ENCODE data around the gene ARF6.
"Not testable (repeated sequence)": the region's sequence is repeated elsewhere in the genome, so short reads cannot be mapped to it uniquely, and the experiment has no call there.

ARF6 gene

DNA sequence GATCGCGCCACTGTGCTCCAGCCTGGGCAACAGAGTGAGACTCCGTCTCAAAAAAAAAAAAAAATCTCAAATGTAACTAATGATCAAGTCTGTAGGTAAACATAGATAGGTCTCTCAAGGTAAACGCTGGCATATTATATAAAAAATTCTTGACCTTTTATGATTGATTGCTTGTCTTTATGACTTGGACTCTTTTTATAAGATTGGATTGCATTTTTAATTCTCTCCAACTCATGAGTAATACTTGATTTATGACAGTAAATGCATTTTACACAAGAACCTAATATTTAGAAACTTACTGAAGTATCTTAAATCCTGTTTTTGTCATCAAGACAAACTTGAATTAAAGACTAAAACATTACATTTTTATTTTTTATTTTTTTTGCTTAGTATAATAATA lies 16.1 kb downstream of the ARF6 start:
- DNase-seq = no peak

DNA sequence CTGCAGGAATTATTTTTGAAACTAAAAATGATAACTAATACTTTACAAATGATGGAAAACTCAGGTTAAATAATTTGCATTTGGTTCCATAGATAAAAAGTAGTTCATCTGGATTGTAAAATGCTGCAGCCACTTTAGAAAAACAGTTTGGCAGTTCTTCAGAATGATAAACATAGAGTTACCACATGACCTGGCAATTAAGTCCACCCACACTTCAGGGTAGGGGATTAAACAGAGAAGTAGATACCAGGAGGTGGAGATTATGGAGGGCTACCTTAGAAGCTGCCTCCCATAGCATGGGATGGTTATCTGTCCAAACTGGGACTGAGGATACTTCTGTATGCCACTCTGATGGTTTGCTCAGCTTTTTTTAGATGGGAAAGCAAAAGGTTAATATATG lies 22.2 kb downstream of the ARF6 start:
- DNase-seq = no peak

DNA sequence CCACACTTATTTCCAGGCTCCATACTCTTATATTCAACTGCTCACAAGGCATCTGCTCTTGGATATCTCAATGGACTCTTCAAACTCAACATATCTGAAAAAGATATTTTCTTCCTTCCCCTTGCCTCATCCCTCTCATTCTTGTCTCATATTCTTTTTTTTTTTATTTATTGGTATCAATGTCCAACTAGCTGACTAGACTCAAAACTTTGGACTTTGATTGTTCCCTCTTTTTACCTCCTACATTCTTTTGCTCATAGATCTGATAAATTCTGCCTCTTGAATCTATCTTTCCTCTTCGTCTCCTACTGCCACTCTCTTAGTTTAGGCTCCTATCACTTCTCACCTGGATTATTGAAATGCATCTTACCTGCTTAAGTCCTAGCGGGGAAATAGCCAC lies 25.8 kb downstream of the ARF6 start:
- no peak for DNase-seq

DNA sequence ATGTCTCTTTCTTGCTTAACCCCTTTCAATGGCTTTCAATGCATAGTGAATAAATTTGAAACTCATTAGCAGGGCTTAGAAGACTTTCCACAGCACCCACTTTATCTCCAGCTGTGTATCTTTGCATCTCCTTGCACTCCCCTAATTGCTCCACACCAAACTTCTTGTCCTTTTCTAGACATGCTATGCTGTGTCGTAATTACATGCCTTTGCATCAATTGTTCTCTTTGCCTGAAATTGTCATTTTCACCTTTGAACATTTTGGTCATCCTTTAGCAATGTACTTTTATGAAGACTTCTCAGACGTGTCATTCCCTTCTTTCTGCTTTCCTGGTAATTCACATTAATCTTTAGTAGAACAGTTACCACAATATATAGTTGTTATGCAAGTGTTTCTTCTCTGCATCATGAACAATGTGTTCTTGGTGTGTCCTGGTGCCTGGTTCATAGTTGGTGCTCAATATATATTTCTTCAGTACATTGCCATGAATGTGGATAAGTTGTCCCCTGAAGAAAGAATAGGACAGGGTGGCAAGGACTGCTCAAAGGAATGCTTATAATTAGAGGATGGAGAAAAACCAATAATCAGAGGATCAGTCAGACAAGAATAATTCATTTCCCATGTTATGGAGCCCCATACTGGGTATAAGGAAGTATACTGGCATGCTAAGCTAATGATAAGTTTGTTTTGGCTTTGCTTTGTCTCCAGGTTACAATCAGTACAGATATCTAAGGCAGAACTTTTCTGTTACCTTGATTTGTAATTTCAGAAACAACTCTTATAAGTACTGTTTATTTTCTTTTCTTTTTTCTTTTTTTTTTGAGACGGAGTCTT lies 27.2 kb downstream of the ARF6 start:
- no peak for DNase-seq

DNA sequence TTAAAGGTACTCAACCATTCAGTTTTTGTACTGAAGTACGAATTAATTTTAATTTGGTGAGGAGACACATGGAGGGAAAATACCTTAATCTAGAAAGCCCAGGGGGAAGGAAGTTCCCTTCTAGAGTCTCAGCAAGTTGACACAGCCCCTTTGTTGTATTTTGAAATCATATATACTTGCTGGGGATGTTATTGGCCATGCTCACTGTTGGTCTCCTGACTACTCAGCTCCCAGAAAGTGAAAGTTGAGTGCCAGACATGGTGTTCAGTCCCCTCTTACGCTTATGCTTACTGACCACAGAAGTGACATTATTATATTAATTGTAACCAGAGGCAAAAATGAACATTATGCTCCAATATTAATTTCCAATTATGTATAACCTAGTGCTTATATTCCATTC lies 28.1 kb downstream of the ARF6 start:
- peak; percentile 82 for DNase-seq

DNA sequence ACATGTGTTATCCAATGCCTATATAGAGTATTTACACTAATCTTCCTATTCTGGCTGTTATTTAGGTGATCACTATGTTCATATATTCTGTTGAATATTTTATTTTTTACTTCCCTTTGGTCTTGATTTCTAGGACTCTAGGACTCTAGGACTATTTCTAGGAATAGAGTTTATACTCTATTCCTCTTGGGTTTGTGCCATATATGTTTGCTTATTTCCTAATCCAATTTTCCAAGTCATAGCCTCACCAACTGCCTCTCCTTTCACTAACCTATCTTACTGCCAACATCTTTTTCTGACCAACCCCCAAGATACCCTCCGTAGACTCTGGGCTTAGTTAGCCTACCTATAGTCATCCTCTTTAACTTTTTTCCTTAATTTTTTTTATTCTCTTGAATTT lies 28.5 kb downstream of the ARF6 start:
- DNase-seq = no peak

DNA sequence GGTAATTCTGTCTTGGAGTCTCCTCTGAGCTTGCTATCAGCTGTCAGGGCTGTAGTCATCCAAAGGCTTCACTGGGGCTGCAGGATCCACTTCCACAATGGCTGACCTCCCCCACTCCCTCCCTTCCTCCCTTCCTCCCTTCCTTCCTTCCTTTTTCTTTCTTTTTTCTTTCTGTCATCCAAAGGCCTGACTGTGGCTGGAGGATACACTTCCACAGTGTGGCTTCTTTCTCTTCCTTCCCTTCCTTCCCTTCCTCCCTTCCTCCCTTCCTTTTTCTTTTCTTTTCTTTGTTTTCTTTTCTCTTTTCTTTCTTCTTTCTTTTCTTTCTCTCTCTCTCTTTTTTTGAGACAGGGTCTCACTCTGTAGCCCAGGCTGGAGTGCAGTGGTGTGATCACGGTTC lies 30.6 kb downstream of the ARF6 start:
- no peak for DNase-seq

DNA sequence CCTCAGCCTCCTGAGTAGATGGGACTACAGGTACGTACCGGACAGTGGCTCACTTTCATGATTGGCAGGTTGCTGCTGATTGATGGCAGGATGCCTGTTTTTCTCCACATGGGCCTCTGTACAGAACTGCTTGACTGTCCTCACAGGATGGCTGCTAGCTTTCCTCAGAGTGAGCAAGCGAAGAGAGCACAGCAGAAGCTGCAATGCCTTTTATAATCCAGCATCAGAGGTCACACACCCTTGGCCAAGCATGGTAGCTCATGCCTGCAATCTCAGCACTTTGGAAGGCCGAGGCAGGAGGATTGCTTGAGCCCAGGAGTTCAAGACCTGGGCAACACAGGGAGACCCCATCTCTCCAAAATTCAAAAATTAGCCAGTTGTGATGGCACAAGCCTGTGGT lies 31.0 kb downstream of the ARF6 start:
- DNase-seq = no peak

DNA sequence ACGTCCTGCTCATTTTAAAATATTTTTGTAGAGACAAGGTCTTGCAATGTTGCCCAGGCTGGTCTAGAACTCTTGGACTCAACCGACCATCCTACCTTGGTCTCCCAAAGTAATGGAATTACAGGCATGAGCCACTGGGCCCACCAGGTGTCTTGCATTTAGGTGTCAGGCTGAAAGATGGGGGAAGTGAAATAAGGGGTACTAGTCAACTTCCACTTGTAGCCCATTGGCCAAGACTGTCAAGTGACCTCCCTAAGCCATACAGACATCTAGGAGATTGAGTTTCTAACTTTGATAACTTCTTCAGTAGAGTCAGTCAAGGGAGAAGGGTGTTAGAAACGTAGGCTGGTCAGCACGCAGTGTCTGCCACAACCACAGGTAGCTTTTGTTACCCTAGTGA lies 32.0 kb downstream of the ARF6 start:
- DNase-seq = no peak

DNA sequence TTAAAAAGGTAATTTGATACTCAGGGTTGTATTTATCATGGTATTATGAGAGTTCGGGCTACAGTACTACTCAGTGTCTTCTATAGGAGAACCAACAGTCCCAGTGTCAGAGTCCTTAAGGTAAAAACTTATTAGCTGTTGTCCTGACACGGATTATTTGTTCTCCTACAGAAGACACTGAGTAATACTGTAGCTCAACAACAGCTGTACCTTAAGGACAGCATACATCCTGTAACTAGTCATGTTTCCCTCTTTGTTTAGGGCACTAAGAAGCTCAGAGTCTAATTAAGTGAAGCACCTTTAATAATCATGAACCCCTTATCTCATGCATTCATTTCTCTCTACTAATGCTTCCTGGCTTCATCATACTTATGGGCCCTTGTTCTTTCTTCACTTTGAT lies 33.9 kb downstream of the ARF6 start:
- no peak for DNase-seq

DNA sequence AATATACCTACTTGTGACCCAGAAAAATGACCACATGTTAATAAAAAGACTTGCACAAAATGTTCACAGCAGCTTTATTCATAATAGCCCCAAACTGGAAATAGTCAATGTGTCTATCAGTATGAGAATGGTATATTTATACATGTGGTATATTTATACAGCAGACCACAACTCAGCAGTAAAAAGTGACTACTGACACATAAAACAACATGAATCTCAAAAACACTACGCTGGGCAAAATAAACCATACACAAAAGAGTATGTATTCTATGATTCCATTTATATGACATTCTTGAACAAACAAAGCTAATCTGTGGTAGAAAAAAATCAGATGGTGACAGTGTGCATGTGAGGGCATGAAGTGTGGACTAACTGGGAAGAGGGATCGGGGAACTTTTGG lies 35.1 kb downstream of the ARF6 start:
- DNase-seq = no peak

DNA sequence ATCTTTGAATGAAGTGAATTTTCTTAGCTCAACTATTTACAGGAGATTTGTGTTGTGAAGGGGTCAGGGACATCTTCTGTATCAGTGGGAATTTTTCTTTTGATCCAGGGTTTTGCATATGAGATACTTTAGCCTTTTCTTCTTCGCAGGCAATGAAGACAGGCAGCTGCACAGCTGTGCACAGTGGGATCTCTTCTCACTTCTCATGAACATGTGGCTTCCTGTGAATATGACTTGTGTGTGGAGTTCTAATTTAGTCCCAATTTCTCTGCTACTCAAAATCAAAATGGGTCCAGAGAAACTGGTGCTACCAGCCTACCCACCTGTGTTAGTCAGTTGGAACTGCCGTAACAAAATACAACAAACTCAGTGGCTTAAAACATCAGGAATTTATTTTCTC lies 37.8 kb downstream of the ARF6 start:
- no peak for DNase-seq

DNA sequence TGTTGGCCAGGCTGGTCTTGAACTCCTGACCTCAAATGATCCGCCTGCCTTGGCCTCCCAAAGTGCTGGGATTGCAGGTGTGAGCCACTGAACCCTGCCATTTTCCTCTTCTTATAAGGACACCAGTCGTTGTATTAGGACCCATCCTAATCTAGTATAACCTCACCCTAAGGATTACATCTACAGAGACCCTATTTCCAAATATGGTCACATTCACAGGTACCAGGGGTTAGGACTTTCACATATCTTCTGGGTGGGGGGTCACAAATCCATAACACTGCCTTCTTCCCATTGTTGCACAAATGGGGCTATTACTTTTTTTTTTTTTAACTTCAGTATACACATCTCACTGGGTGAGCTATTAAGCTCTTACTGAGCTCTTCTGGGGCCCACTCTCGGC lies 38.6 kb downstream of the ARF6 start:
- DNase-seq = no peak

DNA sequence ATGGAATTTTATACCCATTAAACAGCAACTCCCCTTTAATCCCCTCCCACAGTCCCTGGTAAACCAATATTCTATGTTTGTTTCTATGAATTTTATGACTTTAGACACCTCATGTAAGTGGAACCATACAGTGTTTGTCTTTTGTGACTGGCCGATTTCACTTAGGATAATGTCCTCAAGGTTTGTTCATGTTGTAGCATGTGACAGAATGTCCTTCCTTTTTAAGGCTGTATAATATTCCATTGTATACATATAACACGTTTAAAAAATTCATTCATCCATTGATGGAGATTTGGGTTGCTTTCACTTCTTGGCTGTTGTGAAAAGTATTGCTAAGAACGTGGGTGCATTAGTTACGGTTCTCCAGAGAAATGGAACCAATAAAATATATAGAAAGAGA lies 40.2 kb downstream of the ARF6 start:
- no peak for DNase-seq

DNA sequence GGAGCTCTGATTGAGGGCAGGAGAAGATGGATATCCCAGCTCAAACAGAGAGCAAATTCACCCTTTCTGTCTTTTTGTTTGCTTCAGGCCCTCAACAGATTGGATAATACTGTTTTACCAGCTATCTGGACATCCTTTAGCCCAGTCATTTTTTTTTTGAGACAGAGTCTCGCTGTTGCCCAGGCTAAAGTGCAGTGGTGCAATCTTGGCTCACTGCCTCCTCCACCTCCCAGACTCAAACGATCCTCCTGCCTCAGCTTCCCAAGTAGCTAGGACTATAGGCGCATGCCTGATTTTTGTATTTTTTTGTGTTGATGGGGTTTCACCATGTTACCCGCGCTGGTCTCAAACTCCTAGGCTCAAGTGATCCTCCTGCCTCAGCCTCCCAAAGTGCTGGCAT lies 40.8 kb downstream of the ARF6 start:
- no peak for DNase-seq

DNA sequence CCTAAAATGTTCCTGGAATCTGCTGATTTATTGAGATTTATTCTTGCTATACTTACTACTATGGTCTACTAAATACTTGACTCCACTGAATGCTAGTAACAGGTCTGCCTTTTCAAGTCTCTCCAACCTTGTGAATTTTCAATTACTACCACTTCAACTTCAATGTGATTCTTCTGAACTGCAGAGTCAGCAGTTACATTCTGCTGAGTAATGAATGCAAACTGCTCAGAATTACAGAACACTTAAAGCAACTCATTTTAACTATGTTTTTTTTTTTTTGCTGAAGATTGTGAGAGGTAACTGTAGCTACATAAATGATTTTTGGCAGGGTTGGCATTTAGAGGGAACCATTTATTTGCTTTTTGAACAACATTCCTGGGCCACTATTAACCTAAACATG lies 41.8 kb downstream of the ARF6 start:
- DNase-seq = no peak

DNA sequence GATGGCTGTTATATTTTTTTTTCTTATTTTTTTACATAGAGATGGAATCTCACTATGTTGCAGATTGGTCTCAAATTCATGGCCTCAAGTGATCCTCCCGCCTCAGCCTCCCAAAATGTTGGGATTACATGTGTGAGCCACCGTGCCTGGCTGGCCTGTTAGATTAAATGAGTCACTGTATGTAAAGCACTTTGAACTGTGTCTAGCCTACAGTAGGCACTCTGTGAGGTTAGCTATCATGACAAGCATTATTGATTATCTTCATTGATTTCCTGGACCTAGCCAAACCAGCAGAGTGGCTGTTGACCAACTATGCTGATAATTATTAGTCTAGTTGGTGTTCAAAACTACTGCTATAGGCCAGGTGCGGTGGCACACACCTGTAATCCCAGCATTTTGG lies 42.6 kb downstream of the ARF6 start:
- DNase-seq = no peak

DNA sequence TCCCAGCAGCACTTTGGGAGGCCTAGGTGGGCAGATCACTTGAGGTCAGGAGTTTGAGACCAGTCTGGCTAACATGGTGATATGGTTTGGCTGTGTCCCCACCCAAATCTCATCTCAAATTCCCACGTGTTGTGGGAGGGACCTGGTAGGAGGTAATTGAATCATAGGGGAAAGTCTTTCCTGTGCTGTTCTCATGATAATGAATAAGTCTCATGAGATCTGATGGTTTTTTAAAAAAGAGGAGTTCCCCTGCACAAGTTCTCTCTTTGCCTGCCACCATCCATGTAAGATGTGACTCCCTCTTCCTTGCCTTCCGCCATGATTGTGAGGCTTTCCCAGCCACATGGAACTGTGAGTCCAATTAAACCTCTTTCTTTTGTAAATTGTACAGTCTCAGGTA lies 43.4 kb downstream of the ARF6 start:
- not testable (repeated sequence) for DNase-seq

DNA sequence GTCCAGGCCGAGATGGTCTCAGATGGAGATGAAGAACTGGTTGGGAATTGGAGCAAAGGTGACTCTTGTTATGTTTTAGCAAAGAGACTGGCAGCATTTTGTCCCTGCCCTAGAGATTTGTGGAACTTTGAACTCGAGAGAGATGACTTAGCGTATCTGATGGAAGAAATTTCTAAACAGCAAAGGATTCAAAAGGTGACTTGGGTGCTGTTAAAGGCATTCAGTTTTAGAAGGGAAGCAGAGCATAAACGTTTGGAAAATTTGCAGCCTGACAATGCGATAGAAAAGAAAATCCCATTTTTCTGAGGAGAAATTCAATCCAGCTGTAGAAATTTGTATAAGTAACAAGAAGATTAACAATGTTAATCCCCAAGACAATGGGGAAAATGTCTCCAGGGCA lies 44.0 kb downstream of the ARF6 start:
- DNase-seq = not testable (repeated sequence)

DNA sequence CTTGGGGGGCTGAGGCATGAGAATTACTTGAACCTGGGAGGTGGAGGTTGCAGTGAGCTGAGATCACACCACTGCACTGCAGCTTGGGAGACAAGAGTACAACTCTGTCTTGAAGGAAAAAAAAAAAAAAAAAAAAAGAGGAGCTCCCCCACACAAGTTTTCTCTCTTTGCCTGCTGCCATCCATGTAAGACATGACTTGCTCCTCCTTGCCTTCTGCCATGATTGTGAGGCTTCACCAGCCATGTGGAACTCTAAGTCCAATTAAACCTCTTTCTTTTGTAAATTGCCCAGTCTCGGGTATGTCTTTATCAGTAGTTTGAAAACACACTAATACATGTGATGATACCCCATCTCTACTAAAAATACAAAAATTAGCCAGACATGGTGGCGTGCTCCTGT lies 46.3 kb downstream of the ARF6 start:
- not testable (repeated sequence) for DNase-seq

DNA sequence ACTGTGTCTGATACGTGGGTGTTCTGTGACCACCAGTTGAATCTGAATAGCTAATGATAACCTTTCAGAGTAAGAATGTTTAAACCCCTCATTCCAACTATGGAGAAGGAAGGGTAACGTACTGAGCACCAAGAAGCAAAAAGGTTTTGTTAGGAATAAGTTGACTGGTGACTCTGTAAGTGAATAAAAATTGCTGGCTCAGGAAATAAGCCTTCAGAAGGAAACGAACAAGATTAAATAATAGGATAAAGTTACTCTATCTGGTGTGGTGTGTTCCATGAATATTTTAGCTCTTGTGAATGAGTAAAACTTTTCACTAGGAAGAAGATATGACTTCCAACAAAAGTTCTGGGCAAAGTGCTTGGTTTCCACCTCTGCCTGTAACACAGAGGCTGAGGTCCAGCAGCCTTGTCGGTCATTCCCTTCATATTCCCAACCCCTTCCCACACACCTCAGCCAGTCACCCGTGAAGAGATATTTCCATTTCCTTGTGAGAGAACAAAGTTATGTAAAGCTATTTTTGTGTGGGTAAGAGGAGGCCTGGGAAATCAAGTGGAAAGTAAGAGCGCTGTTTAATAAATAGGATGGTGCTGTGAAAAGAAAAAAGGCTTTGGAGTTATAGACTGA lies 47.1 kb downstream of the ARF6 start:
- DNase-seq = no peak

DNA sequence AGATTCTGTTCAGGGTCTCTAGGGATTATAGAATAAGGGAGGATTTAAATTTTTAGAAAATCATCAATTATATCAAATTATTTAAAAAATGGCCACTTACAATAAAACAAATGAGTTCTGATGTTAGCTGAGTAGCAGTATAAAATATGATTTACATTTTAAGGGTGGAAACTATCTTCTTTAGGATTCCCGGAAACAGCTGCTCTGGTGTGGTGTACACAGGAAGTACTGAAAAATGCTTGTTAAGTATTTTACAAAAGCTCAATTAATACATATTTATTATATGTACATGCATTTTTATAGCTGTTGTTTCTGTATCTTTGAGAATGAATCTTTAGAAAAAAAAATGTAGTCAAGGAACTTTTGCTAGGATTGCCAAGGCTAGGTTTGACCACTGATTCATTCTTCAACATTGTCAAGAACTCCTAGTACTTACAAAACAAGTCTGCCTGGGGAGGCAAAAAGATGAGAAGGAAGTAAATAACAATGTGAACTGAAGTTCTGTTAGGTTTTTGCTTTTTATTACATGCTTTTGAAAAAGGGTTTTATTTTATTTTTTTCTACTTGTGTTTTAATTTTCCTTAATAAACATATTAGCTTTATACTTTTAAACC lies 48.0 kb downstream of the ARF6 start:
- no peak for DNase-seq

DNA sequence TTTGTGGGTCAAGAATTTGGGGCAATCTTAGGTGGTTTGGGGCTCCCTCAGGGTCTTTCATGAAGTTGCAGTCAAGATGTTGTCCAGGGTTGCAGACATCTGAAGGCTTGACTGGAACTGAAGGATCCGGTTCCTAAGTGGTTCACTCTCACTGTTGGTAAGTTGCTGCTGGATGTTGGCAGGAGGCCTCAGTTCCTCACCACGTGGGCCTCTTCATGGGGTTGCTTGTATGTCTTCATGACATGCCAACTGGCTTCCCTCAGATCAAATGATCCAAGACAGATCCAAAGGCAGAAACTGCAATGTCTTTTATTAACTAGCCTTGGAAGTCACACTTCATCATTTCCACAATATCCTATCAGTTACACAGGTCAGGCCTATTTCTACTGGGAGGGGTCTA lies 49.2 kb downstream of the ARF6 start:
- no peak for DNase-seq

DNA sequence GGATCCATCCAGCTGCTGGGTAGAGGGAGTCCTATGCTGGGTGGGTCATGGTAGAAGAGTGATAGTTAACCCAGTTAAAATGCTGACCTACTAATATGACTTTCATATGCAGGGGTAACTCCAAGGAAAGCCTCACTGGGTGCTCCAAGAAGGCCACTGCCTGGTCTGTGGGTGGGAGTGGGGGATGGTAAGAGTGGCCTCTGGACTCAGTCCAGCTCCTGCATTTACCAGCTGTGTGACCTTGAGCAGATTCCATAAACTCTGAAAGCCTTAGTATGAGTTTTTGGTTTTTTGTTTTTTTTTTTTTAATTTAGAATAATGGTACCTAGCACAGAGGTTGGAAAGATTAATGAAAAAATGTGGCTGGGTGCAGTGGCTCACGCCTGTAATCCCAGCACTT lies 51.6 kb downstream of the ARF6 start:
- no peak for DNase-seq

Data from suppressor macrophage treated with lipopolysaccharide for 4 hours (primary cell).